Measurements from ENCODE around the gene FAM83D.

Gene FAM83D

GRCh38 chr20:38917657-38918056, 8.6 kb upstream of the FAM83D start:
- TF ChIP-seq TEAD4 (IDR thresholded peaks at IDR 0.05) (no peak), RAD21 (IDR thresholded peaks at IDR 0.05; ENCODE audit: low read depth) (no peak), TAF1 (IDR thresholded peaks at IDR 0.05; ENCODE audit: low read depth) (no peak), CREB1 (IDR thresholded peaks at IDR 0.05; ENCODE audit: low read depth) (no peak), MAX (IDR thresholded peaks at IDR 0.05) (no peak), CEBPB (IDR thresholded peaks at IDR 0.05) (no peak), USF1 (IDR thresholded peaks at IDR 0.05) (no peak), FOXM1 (IDR thresholded peaks at IDR 0.05; ENCODE audit: borderline replicate concordance, low read depth) (no peak), ZBTB7A (IDR thresholded peaks at IDR 0.05; ENCODE audit: low read depth) (no peak), NFIC (IDR thresholded peaks at IDR 0.05) (no peak), EP300 (IDR thresholded peaks at IDR 0.05; ENCODE audit: borderline replicate concordance) (no peak), YY1 (IDR thresholded peaks at IDR 0.05; ENCODE audit: low read depth) (no peak), REST (IDR thresholded peaks at IDR 0.05; ENCODE audit: low read depth) (no peak), TCF12 (IDR thresholded peaks at IDR 0.05; ENCODE audit: low read depth) (no peak)

GRCh38 chr20:38918172-38918571, 8.0 kb upstream of the FAM83D start:
- TF ChIP-seq EGR1 (IDR thresholded peaks at IDR 0.05): no peak
- no peak for TF ChIP-seq RAD21 (IDR thresholded peaks at IDR 0.05; ENCODE audit: low read depth)
- no peak for TF ChIP-seq MAX (IDR thresholded peaks at IDR 0.05)
- TF ChIP-seq FOXM1 (IDR thresholded peaks at IDR 0.05; ENCODE audit: borderline replicate concordance, low read depth): no peak
- no peak for TF ChIP-seq YY1 (IDR thresholded peaks at IDR 0.05; ENCODE audit: low read depth)
- no peak for TF ChIP-seq CREB1 (IDR thresholded peaks at IDR 0.05; ENCODE audit: low read depth)
- TF ChIP-seq USF1 (IDR thresholded peaks at IDR 0.05): no peak
- TF ChIP-seq CEBPB (IDR thresholded peaks at IDR 0.05): no peak
- no peak for TF ChIP-seq TCF12 (IDR thresholded peaks at IDR 0.05; ENCODE audit: low read depth)
- TF ChIP-seq ZBTB7A (IDR thresholded peaks at IDR 0.05; ENCODE audit: low read depth): no peak
- TF ChIP-seq TAF1 (IDR thresholded peaks at IDR 0.05; ENCODE audit: low read depth): no peak
- TF ChIP-seq EP300 (IDR thresholded peaks at IDR 0.05; ENCODE audit: borderline replicate concordance): no peak
- TF ChIP-seq REST (IDR thresholded peaks at IDR 0.05; ENCODE audit: low read depth): no peak
- TF ChIP-seq NFIC (IDR thresholded peaks at IDR 0.05): no peak
- no peak for TF ChIP-seq TEAD4 (IDR thresholded peaks at IDR 0.05)

GRCh38 chr20:38919683-38920082, 6.5 kb upstream of the FAM83D start:
- no peak for TF ChIP-seq ZBTB7A (IDR thresholded peaks at IDR 0.05; ENCODE audit: low read depth)
- TF ChIP-seq USF1 (IDR thresholded peaks at IDR 0.05): no peak

- TF ChIP-seq RAD21 (IDR thresholded peaks at IDR 0.05; ENCODE audit: low read depth): no peak
- TF ChIP-seq REST (IDR thresholded peaks at IDR 0.05; ENCODE audit: low read depth): no peak
- TF ChIP-seq MAX (IDR thresholded peaks at IDR 0.05): no peak
- TF ChIP-seq FOXM1 (IDR thresholded peaks at IDR 0.05; ENCODE audit: borderline replicate concordance, low read depth): no peak
- no peak for TF ChIP-seq ZBTB7A (IDR thresholded peaks at IDR 0.05; ENCODE audit: low read depth)
- TF ChIP-seq CREB1 (IDR thresholded peaks at IDR 0.05; ENCODE audit: low read depth): no peak
- no peak for TF ChIP-seq EP300 (IDR thresholded peaks at IDR 0.05; ENCODE audit: borderline replicate concordance)
- no peak for TF ChIP-seq YY1 (IDR thresholded peaks at IDR 0.05; ENCODE audit: low read depth)
- TF ChIP-seq EGR1 (IDR thresholded peaks at IDR 0.05): no peak
- TF ChIP-seq TEAD4 (IDR thresholded peaks at IDR 0.05): no peak
- no peak for TF ChIP-seq TCF12 (IDR thresholded peaks at IDR 0.05; ENCODE audit: low read depth)
- no peak for TF ChIP-seq NFIC (IDR thresholded peaks at IDR 0.05)
- TF ChIP-seq USF1 (IDR thresholded peaks at IDR 0.05): no peak
- no peak for TF ChIP-seq CEBPB (IDR thresholded peaks at IDR 0.05)
- TF ChIP-seq TAF1 (IDR thresholded peaks at IDR 0.05; ENCODE audit: low read depth): no peak
These were observed 5.8 kb upstream of the FAM83D start for GRCh38 chr20:38920411-38920810.

All from Ishikawa (cell line).